ENCODE results near the gene RTTN. TPM values are rescaled to one million over a fixed set of nuclear protein-coding genes. Genes with fewer than 3 reads are reported as not detected.

RTTN gene
- total RNA-seq, 3 donors from 2014 or later: 13.0 to 15.3 (median 15.2) TPM

DNA sequence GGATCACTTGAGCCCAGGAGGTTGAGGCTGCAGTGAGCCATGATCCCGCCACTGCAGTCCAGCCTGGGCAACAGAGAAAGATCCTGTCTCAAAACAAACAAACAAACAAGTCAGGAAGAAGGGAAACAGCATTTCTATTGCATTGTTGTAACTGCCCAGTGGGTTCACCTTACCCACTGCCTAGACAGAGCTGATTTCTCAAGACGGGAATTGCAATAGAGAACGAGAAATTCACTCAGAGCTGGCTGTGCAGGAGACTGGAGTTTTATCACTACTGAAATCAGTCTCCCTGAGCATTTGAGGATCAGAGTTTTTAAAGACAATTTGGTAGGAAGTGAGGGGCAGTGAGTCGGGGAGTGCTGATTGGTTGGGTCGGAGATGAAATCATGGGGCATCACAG is 24.2 kb upstream of the RTTN start:
- intact Hi-C loops (cut with DNase I, micrococcal nuclease): no loop called here
- peaks cover 20% of the 10 kb centered on the region for H3K9me3 ChIP-seq
- DNase-seq: no peak
- TF ChIP-seq, protein P1, sequence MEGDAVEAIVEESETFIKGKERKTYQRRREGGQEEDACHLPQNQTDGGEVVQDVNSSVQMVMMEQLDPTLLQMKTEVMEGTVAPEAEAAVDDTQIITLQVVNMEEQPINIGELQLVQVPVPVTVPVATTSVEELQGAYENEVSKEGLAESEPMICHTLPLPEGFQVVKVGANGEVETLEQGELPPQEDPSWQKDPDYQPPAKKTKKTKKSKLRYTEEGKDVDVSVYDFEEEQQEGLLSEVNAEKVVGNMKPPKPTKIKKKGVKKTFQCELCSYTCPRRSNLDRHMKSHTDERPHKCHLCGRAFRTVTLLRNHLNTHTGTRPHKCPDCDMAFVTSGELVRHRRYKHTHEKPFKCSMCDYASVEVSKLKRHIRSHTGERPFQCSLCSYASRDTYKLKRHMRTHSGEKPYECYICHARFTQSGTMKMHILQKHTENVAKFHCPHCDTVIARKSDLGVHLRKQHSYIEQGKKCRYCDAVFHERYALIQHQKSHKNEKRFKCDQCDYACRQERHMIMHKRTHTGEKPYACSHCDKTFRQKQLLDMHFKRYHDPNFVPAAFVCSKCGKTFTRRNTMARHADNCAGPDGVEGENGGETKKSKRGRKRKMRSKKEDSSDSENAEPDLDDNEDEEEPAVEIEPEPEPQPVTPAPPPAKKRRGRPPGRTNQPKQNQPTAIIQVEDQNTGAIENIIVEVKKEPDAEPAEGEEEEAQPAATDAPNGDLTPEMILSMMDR (IDR thresholded peaks at IDR 0.05): no peak
- no peaks in the 10 kb centered on the region for H3K36me3 ChIP-seq (ENCODE audit: low read depth)
- no peak for ATAC-seq
- H3K4me3 ChIP-seq: no peak overlapping the region
- H3K4me1 ChIP-seq (ENCODE audit: low read depth): no peaks in the 10 kb centered on the region

DNA sequence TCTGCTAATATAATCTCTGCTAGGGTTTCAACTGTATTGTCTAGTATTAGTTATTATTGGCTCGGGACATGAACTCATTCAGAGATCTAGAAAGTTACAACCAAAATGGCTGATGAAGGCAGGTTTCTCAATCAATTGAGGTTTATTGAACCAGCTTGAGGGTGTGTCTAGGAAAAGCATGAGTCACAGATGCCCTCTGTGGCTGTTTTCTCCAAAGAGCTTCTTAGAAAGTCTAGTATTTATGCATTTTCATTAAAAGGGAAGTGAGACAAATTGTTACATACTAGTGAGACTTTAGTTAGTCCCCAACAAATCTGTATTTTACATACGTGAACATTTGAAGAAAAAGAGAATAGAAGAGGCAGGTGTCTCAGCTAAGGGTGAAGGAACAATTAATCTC is 23.0 kb upstream of the RTTN start:
- Histone ChIP-seq H3K9me3 (peaks cover 20% of the 10 kb centered on the region), H3K4me1 (ENCODE audit: low read depth) (no peaks in the 10 kb centered on the region), H3K4me3 (no peak overlapping the region), H3K36me3 (ENCODE audit: low read depth) (no peaks in the 10 kb centered on the region)
- TF ChIP-seq, protein P1 (IDR thresholded peaks at IDR 0.05): no peak
- ATAC-seq: no peak
- intact Hi-C loops (cut with DNase I, micrococcal nuclease): no loop called here
- DNase-seq: no peak

DNA sequence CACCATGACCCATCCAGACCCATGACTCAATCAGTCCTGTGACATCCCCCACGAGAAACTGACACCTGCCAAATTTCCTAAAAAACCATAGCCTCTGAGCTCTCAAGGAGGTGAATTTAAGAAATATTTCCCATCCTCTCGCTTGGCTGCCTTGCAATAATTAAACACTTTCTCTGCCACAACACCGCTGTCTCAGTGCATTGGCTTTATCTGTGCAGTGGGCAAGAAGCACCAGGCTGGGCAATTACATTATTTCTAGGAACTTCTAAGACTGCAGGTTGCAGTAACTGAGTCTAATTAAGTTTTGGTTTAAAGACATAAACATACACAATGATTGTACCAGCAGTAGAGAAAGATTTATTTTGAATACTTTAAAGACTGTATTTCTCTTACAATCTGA is 22.0 kb upstream of the RTTN start:
- TF ChIP-seq, protein P1 (IDR thresholded peaks at IDR 0.05): no peak
- DNase-seq (no peak), ATAC-seq (no peak)
- intact Hi-C loops (cut with DNase I, micrococcal nuclease): no loop called here
- no peaks in the 10 kb centered on the region for H3K36me3 ChIP-seq (ENCODE audit: low read depth)
- peaks cover 20% of the 10 kb centered on the region for H3K9me3 ChIP-seq
- H3K4me3 ChIP-seq: no peak overlapping the region
- H3K4me1 ChIP-seq (ENCODE audit: low read depth): no peaks in the 10 kb centered on the region

DNA sequence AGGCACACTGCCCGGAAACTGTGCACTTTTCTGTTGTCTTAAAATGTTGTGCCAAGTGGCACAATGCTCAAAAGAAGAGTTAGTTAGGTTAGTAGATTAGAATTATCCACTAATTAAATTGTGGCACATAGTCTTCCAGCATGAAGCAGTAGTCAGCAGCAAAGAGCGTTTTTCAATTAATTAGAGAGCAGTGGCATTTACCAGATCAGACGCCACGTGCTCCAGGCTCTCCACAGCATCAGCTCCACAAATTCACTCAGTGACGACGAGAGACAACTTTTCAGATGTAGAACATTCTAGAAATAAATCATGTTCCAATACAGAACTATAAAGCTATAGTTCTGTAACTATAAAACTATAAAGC is 16.4 kb upstream of the RTTN start:
- H3K36me3 ChIP-seq (ENCODE audit: low read depth): no peaks in the 10 kb centered on the region
- intact Hi-C loops (cut with DNase I, micrococcal nuclease): no loop called here
- no peak overlapping the region for H3K4me3 ChIP-seq
- TF ChIP-seq, protein P1 (IDR thresholded peaks at IDR 0.05): no peak
- no peak for DNase-seq
- H3K9me3 ChIP-seq: peaks cover 2% of the 10 kb centered on the region
- ATAC-seq: no peak
- no peaks in the 10 kb centered on the region for H3K4me1 ChIP-seq (ENCODE audit: low read depth)

DNA sequence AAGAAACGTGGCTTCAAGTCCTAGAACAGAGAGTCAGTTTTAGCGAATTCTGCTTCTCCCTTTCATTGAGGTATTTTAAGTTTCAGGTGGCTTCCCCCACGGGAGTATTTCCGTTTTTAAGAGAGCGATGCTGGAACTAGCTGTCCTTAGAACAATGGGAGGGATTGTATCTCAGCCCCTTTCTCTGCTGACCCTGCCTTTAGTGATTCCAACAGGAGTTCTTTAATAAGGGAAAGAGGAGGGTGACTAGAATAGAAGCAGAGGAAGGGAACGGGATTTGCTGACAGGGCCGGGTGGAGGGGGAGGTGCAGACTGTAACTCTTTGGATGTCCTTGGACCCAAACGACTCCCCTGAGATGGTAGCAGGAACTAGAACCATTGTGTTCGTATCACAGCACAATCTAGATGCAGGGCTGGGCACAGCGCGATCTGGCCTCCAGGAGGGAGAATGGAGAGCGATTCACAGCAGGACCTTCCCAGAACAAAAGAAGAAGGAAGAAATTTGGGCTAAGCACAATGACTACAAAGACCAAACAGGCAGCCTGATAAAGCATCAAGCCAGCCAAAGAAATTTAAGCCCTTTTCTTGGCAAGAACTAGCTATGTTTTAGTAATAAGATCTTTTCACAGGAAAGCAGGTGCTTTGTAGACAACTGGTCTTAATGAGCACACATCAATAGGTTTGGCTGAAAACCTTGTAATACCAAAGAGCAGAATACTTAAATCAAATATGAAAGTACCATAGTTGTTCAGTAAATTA is 15.8 kb upstream of the RTTN start:
- TF ChIP-seq, protein P1 (IDR thresholded peaks at IDR 0.05): no peak
- intact Hi-C loops (cut with DNase I, micrococcal nuclease): no loop called here
- Histone ChIP-seq H3K4me1 (ENCODE audit: low read depth) (no peaks in the 10 kb centered on the region), H3K9me3 (no peaks in the 10 kb centered on the region), H3K4me3 (no peak overlapping the region), H3K36me3 (ENCODE audit: low read depth) (no peaks in the 10 kb centered on the region)
- DNase-seq: no peak
- no peak for ATAC-seq

- H3K36me3 ChIP-seq (ENCODE audit: low read depth): no peaks in the 10 kb centered on the region
- H3K4me1 ChIP-seq (ENCODE audit: low read depth): no peaks in the 10 kb centered on the region
- H3K4me3 ChIP-seq: no peak overlapping the region
- H3K9me3 ChIP-seq: no peaks in the 10 kb centered on the region
- ATAC-seq (no peak), DNase-seq (no peak)
- TF ChIP-seq, protein P1 (IDR thresholded peaks at IDR 0.05): no peak
- intact Hi-C loops (cut with DNase I, micrococcal nuclease): no loop called here
Observed at GRCh38 chr18:70220628-70221027, 15.1 kb upstream of the RTTN start.
